Muscle of back (tissue), 11 donors: ENCODE results near the gene RAX2. TPM values are rescaled to one million over a fixed set of nuclear protein-coding genes. Genes with fewer than 3 reads are reported as not detected.
"Not testable (repeated sequence)": the region's sequence is repeated elsewhere in the genome, so short reads cannot be mapped to it uniquely, and the experiment has no call there.

Experiments
- DNase-seq, 3 donors: peaks; one replicate each; pipeline versions ENCODE4 v3.0.0 to v3.0.0-alpha.2; 2013
- polyA plus RNA-seq, 10 donors: library from polyadenylated mRNA; unstranded; fragments of 120-200 nt; gene quantifications; one replicate each; pipeline ENCODE4 v1.2.1, GENCODE V29; 2013; ENCODE audit not compliant: insufficient read length in 10 of 10

Gene RAX2
- polyA plus RNA-seq, 10 donors = 0.07 TPM; not detected in 9

- DNase-seq = no peak
Measured at GRCh38 chr19:3778104-3778867, 6.3 kb upstream of the RAX2 start.

GRCh38 chr19:3776479-3777040 lies 4.5 kb upstream of the RAX2 start:
- no peak for DNase-seq

- no peak for DNase-seq
Measured at GRCh38 chr19:3775831-3776230, 3.8 kb upstream of the RAX2 start.

GRCh38 chr19:3775374-3775711 lies 3.3 kb upstream of the RAX2 start:
- no peak for DNase-seq

GRCh38 chr19:3774621-3775373 lies 2.8 kb upstream of the RAX2 start:
- no peak for DNase-seq

- no peak for DNase-seq
Measured at GRCh38 chr19:3773814-3774515, 1.9 kb upstream of the RAX2 start.

- no peak for DNase-seq
Measured at GRCh38 chr19:3771000-3771905, 775 bp downstream of the RAX2 start.

GRCh38 chr19:3770136-3770999 lies 1.7 kb downstream of the RAX2 start:
- no peak for DNase-seq

GRCh38 chr19:3769494-3769893 lies 2.5 kb downstream of the RAX2 start:
- DNase-seq = no peak

- DNase-seq = no peak
Measured at GRCh38 chr19:3768748-3769099, 3.3 kb downstream of the RAX2 start.

GRCh38 chr19:3768015-3768747 lies 3.8 kb downstream of the RAX2 start:
- no peak for DNase-seq

GRCh38 chr19:3767050-3767449 lies 5.0 kb downstream of the RAX2 start:
- DNase-seq = no peak

- no peak for DNase-seq
Measured at GRCh38 chr19:3766520-3766919, 5.5 kb downstream of the RAX2 start.

- not testable (repeated sequence) for DNase-seq
Measured at GRCh38 chr19:3765757-3766156, 6.3 kb downstream of the RAX2 start.

GRCh38 chr19:3765121-3765520 lies 6.9 kb downstream of the RAX2 start:
- no peak for DNase-seq

GRCh38 chr19:3762501-3763459 lies 9.2 kb downstream of the RAX2 start, which contains the start of gene MRPL54:
Gene MRPL54, plus strand, starts transcription at chr19:3762682. Its CDS starts 19 bp downstream, at chr19:3762701.
- peak; percentile 99 to 100 (median 100) for DNase-seq

GRCh38 chr19:3762130-3762473 lies 9.9 kb downstream of the RAX2 start:
- DNase-seq = no peak

GRCh38 chr19:3761382-3762129 lies 10.5 kb downstream of the RAX2 start, which contains the start of gene APBA3:
Gene APBA3, minus strand, starts transcription at chr19:3761692. Its CDS starts 1,428 bp downstream, at chr19:3760264.
- DNase-seq = peak; percentile 88 to 95 (median 94)
